ENCODE measurements around the gene RECQL. TPM values are rescaled to one million over a fixed set of nuclear protein-coding genes. Genes with fewer than 3 reads are reported as not detected.

Gene RECQL
- total and polyA plus RNA-seq, 2 of the 8 experiments (the other 6 are each of a cell fraction or from before 2014, with no cell fraction given) = 8.1 to 40.3 TPM

DNA sequence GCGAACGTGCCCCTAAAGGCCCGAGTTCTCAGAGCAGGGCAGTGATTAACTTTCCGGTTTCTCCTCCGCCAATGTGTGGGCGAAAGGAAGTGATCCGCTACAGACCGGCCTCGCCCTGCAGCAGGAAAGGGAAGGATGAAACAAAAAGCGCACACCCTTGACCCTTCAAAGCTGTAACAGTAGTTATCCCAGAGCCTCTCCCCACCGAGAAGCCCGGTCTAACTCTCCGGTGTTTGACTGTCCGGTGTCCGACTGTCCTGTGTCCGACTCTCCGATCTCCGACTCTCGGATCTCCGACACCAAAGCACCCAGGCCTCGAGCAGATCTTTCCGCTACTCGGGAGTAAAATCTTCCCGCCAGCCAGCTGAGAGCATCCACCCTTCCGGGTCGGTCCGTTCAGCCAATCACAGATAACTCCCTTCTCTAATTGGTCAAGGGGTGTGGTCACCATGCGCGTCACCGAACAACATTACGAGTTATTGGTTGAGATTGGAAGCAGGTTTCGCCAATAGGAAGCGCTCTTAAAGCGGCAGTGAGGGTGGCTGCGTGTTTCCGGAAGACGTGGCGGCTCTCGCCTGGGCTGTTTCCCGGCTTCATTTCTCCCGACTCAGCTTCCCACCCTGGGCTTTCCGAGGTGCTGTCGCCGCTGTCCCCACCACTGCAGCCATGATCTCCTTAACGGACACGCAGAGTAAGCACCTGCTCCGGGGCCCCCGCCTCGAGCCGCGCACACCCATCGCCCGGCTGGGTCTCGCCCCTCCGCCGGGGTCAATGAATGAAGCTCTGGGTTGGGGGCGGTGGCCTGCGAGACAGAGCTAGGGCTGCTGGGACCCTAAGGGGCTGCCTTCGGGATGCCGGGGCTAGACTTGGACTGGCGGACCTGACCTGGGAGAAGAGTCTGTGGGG, at the start of gene RECQL, which contains the start of gene GOLT1B (continued):
- TF ChIP-seq KDM1A (IDR thresholded peaks at IDR 0.05; ENCODE audit: borderline replicate concordance, low read length) = peak; percentile 64; the same call in 1 of the 2 replicates
- TF ChIP-seq TAF1 (IDR thresholded peaks at IDR 0.05; ENCODE audit: low read depth, low read length) = peak; percentile 86
- TF ChIP-seq SP4 (IDR thresholded peaks at IDR 0.05; ENCODE audit: low read length) = peak; percentile 24; the same call in 1 of the 2 replicates
- no peak for TF ChIP-seq CTBP2 (IDR thresholded peaks at IDR 0.05; ENCODE audit: borderline replicate concordance, insufficient read depth, insufficient read length, low read length)

Data from H1 (cell line).